Stimulated activated naive CD8-positive, alpha-beta T cell treated with anti-CD3 and anti-CD28 coated beads, Interleukin-15, Interleukin-2, amounts not matched to agents 100 U/mL and 50 U/mL, for 24 hours (primary cell): Measurements from ENCODE around the gene POTEF.
"Not testable (repeated sequence)": the region's sequence is repeated elsewhere in the genome, so short reads cannot be mapped to it uniquely, and the experiment has no call there.

Experiments
- ATAC-seq: fragments of 150-1000 bp; cut with Tn5 transposase; one replicate; pipeline ENCODE4 v1.10.0; 2021
- DNase-seq: peaks from one replicate; pipeline ENCODE4 v3.0.0; 2021

Gene POTEF

DNA sequence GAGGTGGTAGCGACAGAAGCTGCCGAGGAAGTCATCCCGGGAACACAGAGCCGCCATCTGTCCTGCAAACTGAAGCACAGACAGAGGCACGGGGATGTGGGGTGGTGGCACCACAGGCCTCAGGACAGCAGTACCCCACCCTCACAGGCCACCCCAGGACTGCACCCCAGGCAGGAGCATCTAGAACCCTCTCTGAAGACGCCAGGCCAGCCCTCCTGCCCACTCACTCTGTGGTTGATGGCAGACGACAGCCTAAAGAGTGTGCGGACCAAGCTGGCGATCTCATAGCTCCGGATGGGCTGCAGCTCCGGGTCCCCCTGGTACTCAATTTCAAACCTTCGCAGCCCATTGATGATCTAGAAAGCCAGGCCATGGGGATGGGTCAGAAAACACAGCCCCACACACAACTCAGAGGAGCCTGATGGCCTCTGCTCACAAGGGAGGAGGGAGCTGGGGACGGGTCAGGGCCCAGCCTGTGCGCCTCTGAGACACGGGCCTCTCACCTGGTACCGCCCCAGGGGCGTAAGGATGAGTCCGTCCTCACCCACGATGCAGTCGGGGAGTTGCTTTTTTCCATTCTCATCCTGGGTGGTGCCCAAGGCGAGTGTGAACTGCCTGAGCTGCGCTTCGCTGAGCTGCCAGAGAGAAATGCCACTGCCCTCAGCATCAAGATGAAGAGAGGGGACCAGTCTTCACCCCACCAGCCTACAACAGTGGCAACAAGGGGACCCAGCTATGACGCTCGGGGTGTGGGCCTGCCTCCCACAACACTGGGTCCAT is 24.0 kb upstream of the POTEF start:
- DNase-seq, result no peak
- ATAC-seq, result no peak

DNA sequence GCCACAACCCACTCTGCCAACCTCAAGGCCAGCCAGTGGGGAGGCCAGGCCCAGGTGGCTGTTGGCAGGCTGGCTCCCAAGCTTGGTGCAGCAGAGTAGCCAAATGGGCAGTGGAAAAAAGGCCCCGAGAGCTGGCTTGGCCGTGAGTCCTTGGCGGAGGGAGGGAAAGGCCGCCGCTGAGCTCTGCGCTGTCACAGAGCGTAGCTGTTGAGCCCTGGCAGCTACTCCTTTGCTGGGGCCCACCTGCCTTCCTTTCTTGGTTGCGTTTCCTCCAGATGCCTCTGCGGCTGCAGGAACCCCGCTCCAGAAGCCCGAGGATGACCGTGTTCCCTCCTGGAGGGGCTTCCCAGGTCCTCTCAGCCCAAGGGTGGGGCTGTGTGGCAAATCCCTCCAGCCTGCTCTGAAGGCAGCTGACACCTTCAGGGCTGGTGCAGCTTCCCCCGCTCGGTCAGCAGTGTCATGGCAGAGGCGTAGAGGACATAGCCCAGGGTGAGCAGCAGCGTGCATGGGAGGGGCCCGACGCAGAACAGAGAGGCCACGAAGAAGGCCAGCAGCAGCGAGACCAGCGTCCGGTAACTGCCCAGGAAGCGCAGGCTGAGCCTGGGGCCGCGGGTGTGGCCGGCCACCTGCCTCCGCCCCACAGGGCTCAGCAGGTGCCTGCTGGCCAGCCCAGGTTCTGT is 23.3 kb upstream of the POTEF start:
- not testable (repeated sequence) for ATAC-seq, DNase-seq

DNA sequence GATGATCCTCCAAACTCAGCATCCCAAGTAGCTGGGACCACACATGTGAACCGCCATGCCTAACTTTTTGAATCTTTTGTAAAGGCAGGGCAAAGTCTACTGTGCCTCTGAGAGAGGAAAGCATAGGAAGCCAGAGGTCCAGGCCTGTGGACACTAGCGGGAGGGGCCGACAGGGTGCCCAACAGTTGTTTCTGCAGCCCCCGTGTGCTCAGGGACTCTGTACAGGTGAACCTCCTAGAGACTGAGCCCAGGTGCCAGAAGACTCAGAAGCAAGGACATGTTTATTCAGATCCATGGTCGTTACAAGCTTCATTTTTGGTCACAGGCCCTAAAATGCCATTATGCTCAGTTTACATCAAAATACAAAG is 22.1 kb upstream of the POTEF start:
- not testable (repeated sequence) for ATAC-seq, DNase-seq

DNA sequence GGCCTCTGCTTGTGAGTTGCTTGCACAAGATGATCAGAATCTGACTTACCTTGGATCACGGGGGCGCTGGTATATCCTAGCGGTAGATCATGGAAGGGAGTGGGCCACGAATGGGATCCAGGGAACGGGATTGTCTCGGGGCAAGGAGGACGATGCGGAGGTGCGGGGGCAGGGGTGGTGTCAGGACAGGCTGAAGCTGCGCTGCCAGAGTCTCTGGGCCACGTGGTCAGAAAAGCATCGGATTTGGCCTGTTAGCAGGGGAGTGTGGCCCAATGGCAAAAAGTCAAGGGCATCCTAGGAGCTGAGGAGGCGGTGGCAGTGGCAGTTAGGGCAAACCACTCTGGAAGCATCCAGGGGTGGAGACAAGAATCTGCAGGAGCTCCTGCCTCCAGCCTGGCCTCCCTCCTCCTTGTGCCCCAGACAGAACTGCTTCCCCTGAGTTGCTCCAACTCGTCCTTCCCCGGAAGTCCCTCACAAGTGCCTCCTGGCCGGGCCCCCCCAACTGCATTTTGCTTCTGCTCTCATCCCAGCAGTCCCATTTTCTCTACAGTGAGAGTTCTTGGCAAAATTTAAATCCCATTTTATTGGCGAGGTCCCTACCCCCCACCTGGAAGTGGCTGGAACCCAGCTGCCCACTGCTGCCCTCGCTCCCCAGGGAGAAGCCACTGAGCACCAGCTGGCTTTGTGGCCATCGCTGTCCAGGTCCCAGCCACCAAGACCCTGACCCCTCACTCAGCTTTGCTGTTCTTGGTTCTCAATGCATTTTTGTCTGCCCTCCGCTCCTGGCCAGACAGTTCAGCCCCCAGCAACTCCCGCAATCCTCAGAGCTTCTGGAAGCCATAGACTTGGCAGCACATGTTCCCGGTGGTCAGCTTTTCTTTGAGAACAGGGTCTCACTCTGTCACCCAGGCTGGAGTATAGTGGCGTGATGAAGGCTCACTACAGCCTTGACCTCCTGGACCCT is 21.4 kb upstream of the POTEF start:
- DNase-seq (no peak), ATAC-seq (no peak)

DNA sequence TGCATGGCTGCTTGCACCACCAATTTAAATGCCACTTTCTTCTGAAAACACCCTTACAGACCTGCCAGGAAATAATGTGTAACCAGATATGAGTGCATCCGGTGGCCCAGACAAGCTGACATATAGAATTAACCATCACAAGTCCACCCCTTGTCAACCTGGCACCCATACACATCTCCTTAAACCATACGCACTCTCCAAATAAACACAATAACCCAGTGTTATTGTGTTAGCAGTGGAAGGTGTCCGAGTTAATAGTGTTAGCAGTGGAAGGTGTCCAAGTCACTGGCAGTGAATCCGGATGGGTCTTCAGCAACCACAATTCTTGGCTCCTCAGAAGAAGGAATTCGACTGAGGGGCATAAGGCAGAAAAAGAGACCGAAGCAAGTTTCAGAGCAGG is 19.5 kb upstream of the POTEF start:
- DNase-seq, ATAC-seq: not testable (repeated sequence)

DNA sequence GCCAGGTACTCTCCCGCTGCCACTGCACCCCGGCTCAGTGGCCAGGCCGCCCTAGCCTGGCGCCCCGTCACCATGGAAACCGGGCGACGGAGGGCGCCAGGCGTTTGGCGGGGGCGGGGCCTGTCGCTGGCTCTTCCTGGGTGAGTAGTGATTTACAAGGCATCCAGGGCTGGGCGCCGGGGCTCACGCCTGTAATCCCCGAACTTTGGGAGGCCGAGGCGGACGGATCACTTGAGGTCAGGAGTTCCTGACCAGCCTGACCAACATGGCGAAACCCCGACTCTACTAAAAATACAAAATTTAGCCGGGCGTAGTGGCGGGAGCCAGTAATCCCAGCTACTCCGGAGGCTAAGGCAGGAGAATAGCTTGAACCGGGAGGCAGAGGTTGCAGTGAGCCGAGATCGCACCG is 16.0 kb upstream of the POTEF start, which contains the start of gene CCDC74B:
CCDC74B (minus strand) TSS at position 107 of the 409 bp plus-strand sequence. CDS start 116 bp downstream, outside the sequence.
- peak; percentile 89 for ATAC-seq

DNA sequence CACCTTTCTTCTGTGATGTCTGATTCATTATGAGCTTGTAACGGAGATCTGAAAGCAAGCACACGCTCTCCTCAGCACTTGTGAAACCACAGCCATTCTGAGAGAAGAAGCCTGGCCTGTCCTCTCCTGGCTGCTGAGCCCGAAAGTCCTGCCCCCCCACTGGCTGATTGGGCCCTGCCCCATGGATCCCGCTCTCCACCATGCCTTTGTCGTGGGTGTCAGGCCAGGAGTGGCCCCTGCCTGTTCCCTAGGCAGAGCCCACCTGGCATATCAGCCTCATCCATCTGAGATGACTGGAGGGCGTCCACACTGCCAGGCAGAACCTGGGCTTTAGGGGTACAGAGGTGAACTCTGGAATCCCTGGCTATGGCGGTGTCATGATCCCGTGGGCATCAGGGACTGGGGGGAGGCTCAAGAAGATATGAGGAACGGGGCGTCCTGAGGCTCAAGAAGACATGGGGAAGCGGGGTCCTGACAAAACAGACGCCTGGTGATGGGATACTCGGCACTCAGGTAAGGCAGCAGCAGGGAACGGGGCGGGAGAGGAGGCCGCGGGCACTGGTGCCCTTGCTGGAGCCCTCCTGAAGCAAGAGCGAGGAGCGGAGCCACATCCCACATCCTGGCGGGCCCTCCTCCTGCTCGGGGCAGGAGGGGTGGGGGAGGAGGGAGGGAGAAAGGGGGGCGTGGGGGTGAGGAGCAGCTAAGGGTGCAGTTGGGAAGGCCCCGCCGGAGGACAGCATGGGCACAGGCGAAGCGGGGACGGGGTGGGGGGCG is 14.4 kb upstream of the POTEF start:
- DNase-seq, ATAC-seq: not testable (repeated sequence)

More for the DNA sequence above, 16.0 kb upstream of the POTEF start, which contains the start of gene CCDC74B:
- DNase-seq, result peak; percentile 72

DNA sequence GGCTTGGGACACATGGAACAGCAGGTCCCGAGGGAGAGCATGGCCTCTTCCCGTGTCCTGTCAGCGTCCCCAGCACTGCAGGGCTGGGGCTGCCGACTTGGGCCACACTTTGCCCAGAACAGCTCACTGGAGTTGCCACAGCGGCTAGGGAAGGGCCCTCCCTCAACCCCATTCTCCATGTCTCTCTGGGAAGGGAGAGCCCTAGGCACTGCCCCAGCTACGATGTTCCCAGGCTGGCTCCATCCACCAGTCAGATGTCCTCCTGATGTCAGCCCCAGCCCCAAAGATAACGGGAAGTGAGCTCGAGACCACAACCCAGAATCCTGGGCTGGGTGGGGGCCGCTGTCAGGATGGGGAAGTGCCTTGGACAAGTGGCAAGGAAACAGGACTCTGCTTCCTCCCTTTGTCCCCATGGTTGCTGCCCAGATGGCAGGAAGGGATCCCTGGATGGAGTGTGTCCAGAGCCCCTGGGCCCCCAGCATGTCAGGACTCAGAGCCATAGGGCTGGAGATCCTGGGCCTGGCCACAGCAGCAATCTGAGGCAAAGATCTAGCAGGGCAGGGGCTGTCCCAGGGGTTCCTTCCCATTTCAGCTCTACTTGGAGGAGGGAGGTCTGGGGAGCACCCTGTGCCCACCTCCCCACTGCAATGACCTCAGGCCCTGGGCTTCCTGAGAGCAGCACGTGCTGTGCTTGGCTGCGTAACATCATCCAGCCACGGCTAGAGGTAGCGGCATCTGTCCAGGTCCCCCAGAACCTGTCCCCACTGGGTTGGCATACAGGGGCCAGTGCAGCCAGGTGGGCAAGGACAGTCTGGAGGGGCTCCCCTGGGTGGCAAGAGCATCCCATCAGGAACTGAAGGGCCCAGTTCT is 13.6 kb upstream of the POTEF start:
- ATAC-seq, DNase-seq: not testable (repeated sequence)

DNA sequence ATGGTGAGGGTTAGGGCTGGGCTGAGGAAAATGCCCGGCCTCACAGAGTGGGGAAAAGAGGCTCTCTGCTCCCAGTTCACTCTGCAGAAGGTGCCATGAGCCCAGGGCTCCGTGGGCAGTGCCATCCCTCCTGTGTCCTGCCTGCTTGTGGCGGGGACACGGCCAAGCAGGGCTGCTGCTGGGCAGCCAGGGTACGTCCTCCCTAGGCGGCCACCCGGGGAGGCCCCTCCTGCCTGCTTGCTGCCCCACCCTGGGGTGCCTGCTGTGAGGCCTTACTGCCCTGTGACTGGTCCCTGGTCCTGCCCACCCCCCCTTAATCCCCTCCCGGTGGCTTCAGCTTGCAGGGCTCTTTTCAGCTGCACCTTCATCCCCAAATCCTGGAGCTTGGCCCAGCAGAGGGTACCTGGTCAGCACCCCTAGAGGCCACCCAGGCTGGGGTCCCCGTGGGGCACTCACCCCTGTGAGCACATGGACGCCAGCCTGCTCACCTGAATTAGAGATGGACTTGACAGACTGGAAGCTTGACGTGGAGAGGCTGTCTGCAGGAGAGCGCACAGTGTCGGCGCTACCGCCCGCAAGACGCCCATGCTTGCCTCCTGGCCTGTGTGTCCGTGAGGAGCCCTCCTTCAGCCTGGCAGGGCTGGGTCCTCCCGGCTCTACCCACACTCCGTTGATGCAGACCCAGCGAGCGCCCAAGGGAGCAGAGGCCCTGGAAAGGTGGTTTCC is 12.8 kb upstream of the POTEF start:
- not testable (repeated sequence) for DNase-seq, ATAC-seq

DNA sequence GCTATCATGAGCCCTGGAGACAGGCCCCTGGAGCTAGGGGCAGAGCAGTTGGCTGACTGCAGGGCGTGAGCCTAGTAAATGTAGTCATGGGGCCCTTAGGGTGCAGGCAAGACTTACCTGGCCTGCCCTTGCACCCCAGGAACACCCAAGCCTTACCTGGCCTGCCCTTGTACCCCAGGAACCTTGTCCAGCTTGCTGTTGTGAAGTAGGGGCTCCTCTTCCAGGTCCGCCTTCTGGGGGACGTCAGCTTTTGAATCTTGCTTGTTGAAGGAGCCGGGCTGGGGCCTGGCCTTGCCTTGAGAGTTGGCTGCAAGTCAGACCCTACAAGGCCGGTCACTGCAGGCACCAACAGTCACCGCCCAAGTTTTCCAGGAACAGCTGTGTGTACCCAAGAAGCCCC is 12.0 kb upstream of the POTEF start:
- not testable (repeated sequence) for DNase-seq, ATAC-seq

DNA sequence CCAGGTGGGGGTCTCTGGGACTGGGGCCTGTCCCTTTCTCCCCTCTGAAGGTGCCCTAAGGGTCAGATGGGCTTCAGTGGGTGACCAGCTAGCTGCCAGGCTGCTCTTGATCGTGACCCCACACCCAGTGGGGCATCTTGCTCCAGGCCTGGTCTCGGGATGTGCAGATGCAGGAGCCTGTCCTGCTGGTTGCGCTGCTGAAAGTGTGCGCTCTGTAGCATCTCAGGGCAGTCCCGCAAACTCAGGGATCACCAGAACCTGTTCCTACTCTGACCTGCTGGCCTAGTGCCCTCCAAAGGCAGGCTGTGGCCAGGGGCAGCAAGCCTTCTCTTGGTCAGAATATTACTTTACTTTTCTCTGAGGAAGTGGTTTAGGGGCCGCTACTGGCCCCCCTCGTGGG is 11.5 kb upstream of the POTEF start:
- ATAC-seq, DNase-seq: not testable (repeated sequence)

DNA sequence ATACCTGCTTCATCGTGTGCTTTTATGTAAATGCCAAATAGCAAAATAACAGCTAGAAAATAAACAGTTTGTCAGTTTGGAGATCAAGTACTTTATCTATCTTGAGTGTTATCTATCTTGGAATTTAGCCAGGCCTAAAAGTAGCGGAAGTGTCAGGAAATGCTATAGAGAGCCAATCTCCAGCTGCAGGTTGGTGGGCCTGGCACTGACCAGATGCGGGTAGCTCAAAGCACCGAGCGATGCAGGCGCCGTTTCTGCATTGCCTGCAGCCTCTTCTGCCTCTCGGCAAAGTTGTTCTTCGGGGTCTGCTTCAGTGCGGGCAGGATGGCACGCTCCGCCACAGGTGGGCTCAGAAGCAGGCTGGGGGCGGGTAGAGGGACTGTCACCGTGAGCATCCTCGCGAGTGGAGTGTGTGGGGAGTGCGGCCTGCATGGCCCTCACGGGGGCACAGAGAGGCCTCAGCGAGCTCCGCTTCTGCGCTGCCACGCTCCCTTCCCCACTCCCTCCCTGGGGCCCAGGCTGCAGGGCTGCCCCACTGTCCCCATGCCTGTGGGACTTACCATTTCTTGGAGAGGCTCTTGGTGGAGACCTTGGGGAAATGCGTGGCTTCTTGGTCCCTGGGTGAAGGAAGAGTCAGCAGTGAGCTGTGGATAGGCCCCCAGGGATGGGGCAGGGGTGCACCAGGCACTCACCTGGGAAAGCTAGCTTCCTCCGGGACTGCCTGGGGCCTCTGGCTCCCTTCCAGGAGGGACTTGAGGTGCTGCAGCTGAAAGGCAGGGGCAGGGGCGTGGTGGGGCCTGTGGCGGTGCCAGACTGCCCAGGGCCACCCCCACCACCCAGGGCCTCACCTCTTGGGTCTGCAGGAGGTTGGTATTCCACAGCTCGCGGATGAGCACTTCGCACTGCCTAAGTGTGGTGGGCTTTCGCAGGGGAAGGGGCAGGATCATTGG is 10.6 kb upstream of the POTEF start:
- DNase-seq, ATAC-seq: not testable (repeated sequence)

DNA sequence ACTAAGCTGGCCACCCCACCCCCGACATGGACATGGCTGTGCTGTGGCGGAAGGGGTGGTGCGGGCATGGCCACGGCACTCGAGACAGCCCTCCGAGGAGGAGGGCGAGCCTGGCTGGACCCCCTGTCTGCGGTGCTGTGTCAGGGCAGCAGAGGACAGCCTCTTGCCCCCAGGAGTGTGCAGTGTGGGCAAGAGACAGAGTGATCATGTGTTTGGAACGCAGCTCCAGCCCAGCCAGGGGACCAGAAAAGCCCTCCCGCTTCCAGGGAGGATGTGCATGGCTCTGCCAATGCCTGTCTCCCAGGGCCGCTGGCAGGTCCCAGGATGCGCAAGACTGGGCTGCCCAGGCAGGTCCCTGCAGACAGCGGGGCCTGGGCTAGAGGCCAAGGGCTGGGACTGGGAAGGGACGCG is 9.8 kb upstream of the POTEF start:
- DNase-seq, ATAC-seq: not testable (repeated sequence)

DNA sequence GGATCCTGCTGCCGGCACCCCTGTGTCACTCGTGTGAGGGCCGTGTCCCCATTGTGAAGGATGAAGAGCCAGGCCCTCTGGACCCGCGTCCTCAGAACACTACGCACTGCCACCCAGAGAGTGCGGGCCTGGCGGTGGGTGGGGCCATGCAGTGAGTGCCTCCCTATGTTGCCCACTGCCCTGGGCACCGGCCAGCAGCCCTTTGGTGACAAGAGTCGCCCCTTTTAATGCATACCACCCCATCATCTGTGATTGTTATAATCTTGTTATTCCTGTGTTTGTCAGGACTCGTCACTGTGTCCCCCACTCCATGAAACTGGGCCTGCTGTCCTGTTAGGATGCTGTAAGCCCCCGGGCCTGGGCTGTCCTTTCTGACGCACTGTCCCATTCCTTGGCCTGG is 9.3 kb upstream of the POTEF start:
- ATAC-seq, DNase-seq: not testable (repeated sequence)

DNA sequence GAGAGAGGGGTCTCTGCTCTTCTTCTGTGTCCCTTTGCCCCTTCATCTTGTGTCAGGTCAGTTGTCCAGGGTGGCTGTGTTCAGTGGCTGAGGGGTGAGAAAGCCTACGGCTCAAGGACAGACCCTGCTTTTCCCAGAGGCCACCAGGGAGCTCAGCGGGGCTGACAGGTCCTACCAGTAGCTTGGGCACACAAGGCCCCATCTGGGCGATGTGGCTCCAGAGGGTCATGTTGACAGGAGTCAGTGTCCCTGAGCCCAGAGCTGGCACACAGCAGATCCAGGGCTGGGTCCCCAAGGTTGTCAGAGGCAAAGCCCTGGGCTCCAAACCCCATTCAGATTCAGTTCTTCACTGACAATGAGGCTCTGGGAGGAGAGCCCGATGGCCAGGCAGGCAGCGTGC is 8.1 kb upstream of the POTEF start:
- not testable (repeated sequence) for DNase-seq, ATAC-seq

DNA sequence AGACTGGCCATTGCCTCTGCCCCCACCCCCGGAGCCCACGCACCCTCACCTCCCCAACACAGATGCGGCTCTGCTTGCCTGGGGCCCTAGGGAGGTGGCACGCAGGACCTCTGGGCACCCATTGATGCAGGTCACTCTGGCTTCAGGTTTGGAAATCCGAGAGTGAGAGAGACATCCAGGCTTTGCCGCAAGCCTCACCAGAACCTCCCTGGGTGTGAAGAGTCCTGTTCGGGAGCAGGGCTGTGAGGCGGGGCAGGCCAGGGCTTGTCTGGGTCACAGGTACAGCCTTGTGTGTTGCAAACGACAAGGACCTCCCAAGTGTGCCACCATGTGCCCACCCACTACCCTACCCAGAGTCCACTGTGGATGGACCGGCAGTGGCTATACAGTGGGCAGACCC is 7.5 kb upstream of the POTEF start:
- ATAC-seq, result not testable (repeated sequence)

DNA sequence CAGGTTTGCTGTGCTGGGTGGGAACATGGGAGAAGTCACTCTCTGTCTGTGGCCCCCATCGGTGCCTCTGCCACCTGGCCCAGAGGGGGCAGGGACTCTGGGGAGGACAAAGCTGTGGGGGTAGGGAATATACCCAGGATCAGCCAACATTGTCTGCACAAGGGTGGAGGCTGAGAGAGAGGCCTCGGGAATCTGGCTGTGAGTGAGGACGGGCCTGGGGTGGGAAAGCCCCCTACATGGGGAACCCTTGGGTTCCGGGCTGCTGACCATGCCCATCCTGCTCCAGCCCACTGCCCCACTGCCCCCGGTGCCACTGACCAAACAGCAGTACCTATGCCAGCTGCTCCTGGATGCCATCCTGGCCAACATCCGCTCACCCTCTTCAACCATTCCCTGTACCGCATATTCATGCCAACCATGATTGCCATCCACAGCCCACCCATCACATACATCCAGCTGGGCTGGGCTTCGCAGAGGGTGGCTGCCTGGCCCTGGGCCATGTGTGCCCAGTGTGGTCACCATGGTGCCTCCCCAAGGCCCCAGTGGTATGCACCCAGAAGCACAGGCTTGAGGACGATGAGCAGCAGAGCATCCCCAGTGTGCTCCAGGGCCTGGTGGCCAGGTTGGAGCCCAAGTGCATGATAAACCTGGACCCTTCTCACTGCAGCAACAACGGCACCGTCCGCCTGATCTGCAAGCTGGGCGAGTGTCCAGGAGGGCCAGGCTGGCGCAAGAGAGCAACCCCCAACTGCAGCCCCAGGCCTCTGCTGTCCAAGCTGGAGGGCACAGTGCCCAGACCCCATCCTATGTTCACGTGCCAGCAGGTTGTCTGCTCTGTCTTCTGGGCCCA is 6.9 kb upstream of the POTEF start:
- ATAC-seq, result no peak
- DNase-seq, result no peak

More for the DNA sequence above, 7.5 kb upstream of the POTEF start:
- DNase-seq, result not testable (repeated sequence)
